OCI-LY7 (cell line): ENCODE data around the gene PPP2R5C. TPM values are rescaled to one million over a fixed set of nuclear protein-coding genes. Genes with fewer than 3 reads are reported as not detected.
A peak's percentile ranks its signal among the peaks of the same experiment; 100 is the strongest.

ENCODE experiments used
- BruUV-seq: library from RNA; stranded (reverse); fragments of 400-500 nt; replicated peaks from 2 replicates; lab custom pipeline; 2021; lab: Mats Ljungman, UMichigan
- CTCF ChIA-PET: fragments of 300-600 bp; sonication (Branson Sonifier 250); formaldehyde crosslinking; loops from one replicate; lab custom pipeline; 2022; ENCODE audit warnings: antibody characterized with exemption; ENCODE audit not compliant: unreplicated experiment; lab: Charles Lee
- POLR2A ChIA-PET: fragments of 300-600 bp; sonication (Branson Sonifier 250); formaldehyde crosslinking; loops from one replicate; lab custom pipeline; 2022; ENCODE audit warnings: antibody characterized with exemption; lab: Charles Lee
- DNase-seq: peaks from one replicate; pipeline ENCODE4 v3.0.0-alpha.2; 2015; ENCODE audit warnings: low spot score
- H2AFZ ChIP-seq: fragments of 200-600 bp; sonication (generic), shearing (Covaris generic); 2 replicates; pipeline ENCODE4 v1.6.1; 2014; ENCODE audit warnings: mild to moderate bottlenecking, antibody characterized with exemption, low read length, moderate library complexity
- H3K27ac ChIP-seq: fragments of 200-600 bp; sonication (generic); 2 replicates; pipeline ENCODE4 v1.5.1; 2014; ENCODE audit warnings: mixed run types, low read depth, mild to moderate bottlenecking, moderate library complexity, low read length, inconsistent platforms; ENCODE audit not compliant: poor library complexity, severe bottlenecking
- H3K36me3 ChIP-seq: fragments of 200-600 bp; sonication (generic); 2 replicates; pipeline ENCODE4 v1.6.1; 2014; ENCODE audit warnings: mild to moderate bottlenecking, antibody characterized with exemption, low read length, moderate library complexity, mixed read lengths; ENCODE audit not compliant: insufficient read depth
- H3K4me1 ChIP-seq: fragments of 200-600 bp; sonication (generic); 2 replicates; pipeline ENCODE4 v1.5.1; 2014; ENCODE audit warnings: mild to moderate bottlenecking, low read length; ENCODE audit not compliant: insufficient read depth, poor library complexity, severe bottlenecking
- H3K4me2 ChIP-seq: fragments of 200-600 bp; sonication (generic); 2 replicates; pipeline ENCODE4 v1.6.1; 2014; ENCODE audit warnings: mild to moderate bottlenecking, low read length
- H3K4me3 ChIP-seq: fragments of 200-600 bp; sonication (generic); 2 replicates; pipeline ENCODE4 v1.5.1; 2014; ENCODE audit warnings: mild to moderate bottlenecking, low read depth, low read length; ENCODE audit not compliant: poor library complexity, severe bottlenecking
- H3K79me2 ChIP-seq: fragments of 200-600 bp; sonication (generic); 2 replicates; pipeline ENCODE4 v1.6.1; 2016; ENCODE audit warnings: low read depth, mild to moderate bottlenecking, low read length, moderate library complexity, mixed read lengths; ENCODE audit not compliant: insufficient read depth
- H3K9me2 ChIP-seq: fragments of 200-600 bp; sonication (generic); 2 replicates; pipeline ENCODE4 v1.6.1; 2016; ENCODE audit warnings: mild to moderate bottlenecking, low read length, mixed read lengths; ENCODE audit not compliant: insufficient read depth
- H3K9me3 ChIP-seq: fragments of 200-600 bp; sonication (generic); 2 replicates; pipeline ENCODE4 v1.6.1; 2014; ENCODE audit warnings: mild to moderate bottlenecking, mixed run types, low read length, mixed read lengths
- H4K20me1 ChIP-seq: fragments of 200-600 bp; sonication (generic); 2 replicates; pipeline ENCODE4 v1.6.1; 2014; ENCODE audit warnings: mild to moderate bottlenecking, antibody characterized with exemption, low read length, moderate library complexity, mixed read lengths; ENCODE audit not compliant: insufficient read depth
- CTCF ChIP-seq: fragments of 200-600 bp; sonication (generic); conservative IDR thresholded peaks from 2 replicates; pipeline ENCODE4 v1.5.1; 2014; ENCODE audit warnings: mild to moderate bottlenecking, antibody characterized with exemption, low read length, moderate library complexity, mixed read lengths
- EZH2phosphoT487 ChIP-seq: fragments of 200-600 bp; sonication (generic); IDR thresholded peaks from 2 replicates; pipeline ENCODE4 v1.6.1; 2018; ENCODE audit warnings: low read depth, borderline replicate concordance, mild to moderate bottlenecking, mixed run types, antibody characterized with exemption, low read length, moderate library complexity, mixed read lengths
- intact Hi-C: fragments of 100-400 bp; cut with micrococcal nuclease; formaldehyde crosslinking; loops from one replicate; pipeline ENCODE4 v1.10.0; 2022; ENCODE audit not compliant: unreplicated experiment
- total RNA-seq, 2 experiments: library from RNA; depleted of rRNA in 1 of 2; stranded (reverse); fragments of >200 nt in 1 of 2; shearing (Covaris generic) in 1 of 2; gene quantifications; 2 replicates each; pipeline ENCODE4 v1.2.3, GENCODE V29; 2014 to 2022

The PPP2R5C gene
- total RNA-seq, 2 experiments from 2014 or later, result 161 to 236 TPM

GRCh38 chr14:101948666-101949216 lies 187.2 kb downstream of the PPP2R5C start:
- peak overlapping the region; percentile 67 for H2AFZ ChIP-seq
- H3K36me3 ChIP-seq, result no peaks in the 10 kb centered on the region
- no peaks in the 10 kb centered on the region for H3K9me2 ChIP-seq
- no peak for DNase-seq
- CTCF ChIA-PET, result interaction anchor here (0.8 to 1.8 kb wide), 3 partner anchors 9 to 178 kb away, joined by 3 to 5 read pairs (median 3); no protein-coding TSS in a partner anchor
- H3K4me2 ChIP-seq, result peak overlapping the region; percentile 95
- no peaks in the 10 kb centered on the region for H3K9me3 ChIP-seq
- POLR2A ChIA-PET, result interaction anchor here (0.6 to 1.8 kb wide), 6 partner anchors 9 to 188 kb away, joined by 3 to 7 read pairs (median 6); no protein-coding TSS in a partner anchor
- H3K27ac ChIP-seq, result peak overlapping the region; percentile 32
- intact Hi-C loops, result loop anchor here (1.0 to 2.0 kb wide), 4 partner anchors 72 to 188 kb away; no protein-coding TSS in a partner anchor
- peaks cover 9% of the 10 kb centered on the region for H3K4me1 ChIP-seq
- H4K20me1 ChIP-seq, result no peaks in the 10 kb centered on the region
- no peak for TF ChIP-seq EZH2phosphoT487
- no peak for TF ChIP-seq CTCF
- H3K4me3 ChIP-seq, result peak overlapping the region; percentile 82
- TSS peak; percentile 91 for BruUV-seq
- H3K79me2 ChIP-seq, result peaks cover 10% of the 10 kb centered on the region; the same call in 1 of the 2 replicates

DNA sequence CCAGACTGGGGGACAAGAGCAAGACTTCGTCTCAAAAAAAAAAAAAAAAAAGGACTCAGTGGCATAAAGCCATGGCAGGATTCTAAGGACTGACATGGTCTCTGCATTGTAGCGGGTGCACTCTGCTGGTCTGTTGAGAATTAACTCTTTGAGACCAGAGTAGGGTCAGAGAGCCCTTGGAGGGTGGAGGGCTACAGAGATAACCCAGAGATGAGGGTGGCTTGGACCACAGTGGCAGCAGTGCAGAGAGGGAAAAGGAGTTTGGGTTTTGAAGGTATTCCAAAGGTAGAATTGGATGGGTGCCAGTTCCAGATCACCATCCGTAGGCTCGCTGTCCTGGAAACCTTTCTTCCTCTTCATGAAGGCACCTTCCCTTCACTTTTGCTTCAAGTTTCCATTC lies 188.6 kb downstream of the PPP2R5C start:
- intact Hi-C loops, result no loop called here
- Histone ChIP-seq H3K9me2 (no peaks in the 10 kb centered on the region), H3K4me3 (no peak overlapping the region), H3K27ac (no peak overlapping the region), H3K9me3 (no peaks in the 10 kb centered on the region), H2AFZ (no peak overlapping the region), H4K20me1 (no peaks in the 10 kb centered on the region), H3K4me2 (no peak overlapping the region), H3K79me2 (peaks cover 10% of the 10 kb centered on the region; the same call in 1 of the 2 replicates), H3K36me3 (no peaks in the 10 kb centered on the region), H3K4me1 (peaks cover 9% of the 10 kb centered on the region)
- peak; percentile 47 for DNase-seq
- CTCF ChIA-PET, result no interaction called here
- POLR2A ChIA-PET, result no interaction called here
- peak; percentile 42 for TF ChIP-seq CTCF
- no peak for TF ChIP-seq EZH2phosphoT487
- BruUV-seq, result no TSS peak
